Kasumi-1 (cell line): ENCODE measurements around the gene TPP1.

Experiments
- DNase-seq, 2 experiments: peaks; one replicate each; lab custom pipeline; 2025; lab: John Stamatoyannopoulos, UW

The TPP1 gene

GRCh38 chr11:6619004-6619745 is at the start of gene TPP1:
TSS of gene TPP1 (minus strand) at chr11:6619422. CDS start at chr11:6619400, 22 bp downstream.
- DNase-seq = peak; percentile 93 to 97

DNA sequence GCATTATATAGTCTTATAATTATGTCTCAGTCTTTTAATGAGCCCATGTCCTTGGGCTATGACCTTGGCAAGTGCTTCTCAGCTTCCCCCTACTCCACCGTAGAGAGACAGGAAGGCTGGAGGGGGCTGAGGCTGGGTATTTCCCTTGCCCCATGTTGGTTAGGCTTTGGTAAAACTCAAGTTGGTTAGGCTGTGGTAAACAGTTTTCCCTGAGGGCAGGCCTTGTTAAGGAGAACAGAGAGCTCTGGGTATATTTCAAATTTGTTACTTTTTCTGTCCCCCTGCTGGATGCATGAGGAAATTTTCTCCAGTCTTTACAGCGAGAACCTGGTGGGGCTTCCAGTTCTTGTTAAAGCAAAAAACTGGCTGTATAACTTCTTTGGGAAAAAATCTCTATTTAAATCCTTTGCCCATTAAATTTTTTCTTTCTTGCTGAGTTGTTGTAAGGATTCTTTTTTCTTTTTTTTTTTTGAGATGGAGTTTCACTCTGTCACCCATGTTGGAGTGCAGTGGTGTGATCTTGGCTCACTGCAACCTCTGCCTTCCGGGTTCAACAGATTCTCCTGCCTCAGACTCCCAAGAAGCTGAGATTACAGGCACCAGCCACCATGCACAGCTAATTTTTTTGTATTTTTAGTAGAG is 48.6 kb upstream of the TPP1 start:
- DNase-seq = peak; percentile 76 to 78

DNA sequence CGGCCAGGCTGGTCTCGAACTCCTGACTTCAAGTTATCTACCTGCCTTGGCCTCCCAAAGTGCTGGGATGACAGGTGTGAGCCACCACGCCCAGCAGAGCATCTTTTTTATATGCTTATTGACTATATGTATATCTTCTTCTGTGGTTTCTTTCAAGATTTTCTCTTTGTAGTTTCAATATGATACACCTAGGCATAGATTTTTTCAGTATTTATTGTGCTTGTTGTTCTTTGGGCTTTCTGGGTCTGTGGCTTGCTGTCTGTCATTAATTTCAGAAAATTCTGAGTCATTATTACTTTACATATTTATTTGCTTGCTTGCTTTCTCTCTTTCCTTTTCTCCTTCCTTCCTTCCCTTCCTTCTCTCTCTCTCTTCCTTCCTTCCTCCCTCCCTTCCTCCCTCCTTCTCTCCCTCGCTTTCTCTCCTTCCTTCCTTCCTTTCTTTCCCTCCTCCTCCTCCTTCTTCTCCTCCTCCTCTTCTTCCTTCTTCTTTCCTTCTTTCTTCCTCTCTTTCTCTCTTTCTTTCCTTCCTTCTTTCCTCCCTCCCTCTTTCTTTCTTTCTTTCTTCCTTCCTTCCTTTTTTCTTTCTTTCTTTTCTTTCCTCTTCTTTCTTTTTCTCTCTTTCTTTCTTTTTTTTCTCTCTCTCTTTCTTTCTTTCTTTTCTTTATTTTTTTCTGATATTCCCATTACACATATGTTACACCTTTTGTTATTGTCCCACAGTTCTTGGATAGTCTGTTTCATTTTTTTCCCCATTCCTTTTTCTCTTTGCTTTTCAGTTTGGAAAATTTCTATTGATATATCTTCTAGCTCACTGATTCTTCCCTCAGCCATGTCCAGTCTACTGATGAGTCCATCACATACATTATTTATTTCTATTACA is 47.3 kb upstream of the TPP1 start:
- no peak for DNase-seq

DNA sequence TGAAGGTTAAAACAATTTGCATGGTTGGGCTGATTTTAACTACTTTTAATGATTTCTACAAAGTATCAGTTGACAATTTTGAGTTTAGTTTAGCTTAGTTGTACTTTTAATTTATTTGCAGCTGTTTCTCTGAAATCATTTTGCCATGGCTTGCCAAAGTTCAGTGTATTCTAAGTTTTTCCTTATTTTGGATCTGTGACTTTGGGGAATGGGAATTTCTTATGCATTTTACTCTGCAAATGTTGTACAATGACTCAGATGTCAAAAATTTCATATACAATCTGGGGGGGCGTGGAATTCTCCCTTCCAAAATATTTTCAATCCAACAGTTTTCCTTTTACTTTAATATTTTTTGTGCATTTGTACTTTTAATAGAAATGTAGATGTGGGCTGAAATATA is 45.3 kb upstream of the TPP1 start:
- no peak for DNase-seq

DNA sequence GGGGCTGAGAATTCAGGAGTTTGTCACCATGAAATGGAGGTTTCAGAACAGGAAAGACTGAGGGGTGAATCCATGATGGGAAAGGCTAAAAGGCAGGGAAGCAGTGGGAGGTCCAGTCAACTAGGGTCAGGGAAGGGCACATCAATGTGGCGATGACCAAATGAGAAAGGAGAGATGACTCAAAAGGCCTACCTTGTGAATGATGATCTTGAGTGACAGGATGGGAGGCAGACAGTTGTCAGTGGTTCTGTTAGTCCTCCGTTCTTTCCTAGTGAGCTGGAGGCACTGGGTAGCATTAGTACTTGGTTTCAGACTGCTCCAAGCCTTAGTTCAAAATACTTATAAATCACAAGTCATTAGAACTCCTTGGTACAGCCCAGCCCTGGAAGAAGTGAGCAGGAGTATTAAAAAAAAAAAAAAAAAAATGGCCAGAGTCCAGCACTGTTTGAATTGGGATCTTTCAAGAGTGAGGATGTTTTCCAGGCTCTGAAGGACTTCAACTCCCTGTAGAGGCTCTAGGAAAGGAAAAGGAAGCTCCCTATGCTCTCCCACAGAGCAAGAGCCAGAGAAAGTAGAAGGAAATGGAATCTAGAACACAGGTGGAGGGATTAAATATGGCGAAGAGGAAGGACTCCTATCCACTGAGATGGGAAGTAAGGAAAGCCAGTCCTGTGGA is 44.7 kb upstream of the TPP1 start:
- no peak for DNase-seq

- DNase-seq = no peak
Observed at GRCh38 chr11:6660712-6661111, 41.5 kb upstream of the TPP1 start.

GRCh38 chr11:6658647-6659046 is 39.4 kb upstream of the TPP1 start:
- DNase-seq = no peak

- no peak for DNase-seq
Observed at GRCh38 chr11:6657346-6657745, 38.1 kb upstream of the TPP1 start.

GRCh38 chr11:6656936-6657335 is 37.7 kb upstream of the TPP1 start:
- DNase-seq = no peak

DNA sequence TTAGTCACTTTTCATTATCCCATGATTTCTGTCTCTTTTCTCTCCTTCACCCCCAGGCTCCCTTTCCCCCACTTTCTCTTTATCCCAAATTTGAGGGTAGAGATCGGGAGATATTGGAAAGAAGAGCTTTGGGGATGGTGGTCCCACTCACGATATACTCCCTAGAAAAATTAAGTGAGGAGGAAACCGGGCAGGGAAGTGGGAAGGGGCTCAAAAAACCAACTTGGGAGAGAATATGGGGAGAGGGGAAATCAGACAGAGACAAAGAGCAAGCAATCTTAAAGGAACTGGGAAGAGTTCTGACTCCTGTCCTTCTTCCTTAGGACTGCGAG is 37.3 kb upstream of the TPP1 start:
- DNase-seq = no peak

- DNase-seq = no peak
Observed at GRCh38 chr11:6655790-6656583, 36.8 kb upstream of the TPP1 start, which contains the start of gene DCHS1. TSS of gene DCHS1 (minus strand) at chr11:6655809. CDS start at chr11:6641613, 14,196 bp downstream.

DNA sequence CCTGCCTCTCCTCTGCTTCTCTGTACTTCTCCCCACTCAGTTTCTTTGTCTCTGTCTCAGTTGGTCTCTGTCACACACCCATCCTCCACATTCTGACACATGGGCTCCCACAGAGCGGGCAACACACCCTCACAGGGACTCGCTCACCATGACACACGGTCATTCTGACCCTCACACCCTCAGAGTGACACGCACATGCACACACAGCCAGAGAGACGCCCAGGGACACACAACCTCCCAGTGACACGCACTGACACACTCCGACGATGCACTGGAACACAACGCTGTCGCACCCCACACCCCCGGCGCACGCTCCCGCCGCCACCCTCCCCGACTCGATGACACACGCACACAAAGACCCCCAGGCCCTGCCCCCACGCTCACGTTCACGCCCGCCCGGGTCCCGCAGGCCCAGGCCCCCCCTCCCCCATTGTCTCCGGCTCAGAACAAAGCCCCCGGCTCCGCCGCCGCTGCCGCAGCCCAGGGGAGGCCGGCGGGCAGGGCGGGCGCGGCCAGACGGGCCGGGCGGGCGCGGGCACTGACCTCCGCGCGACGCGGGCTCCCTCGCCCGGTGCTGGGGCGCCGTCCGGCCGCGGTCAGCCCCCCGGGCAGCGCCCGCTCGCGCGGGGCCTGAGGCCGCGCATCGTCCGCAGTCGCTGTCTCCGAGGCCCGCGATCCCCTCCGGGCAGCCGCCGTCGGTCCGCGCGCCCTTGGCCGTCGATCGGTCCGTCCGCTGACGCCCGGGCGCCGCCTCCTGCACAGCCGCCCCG is 36.0 kb upstream of the TPP1 start:
- DNase-seq = no peak

DNA sequence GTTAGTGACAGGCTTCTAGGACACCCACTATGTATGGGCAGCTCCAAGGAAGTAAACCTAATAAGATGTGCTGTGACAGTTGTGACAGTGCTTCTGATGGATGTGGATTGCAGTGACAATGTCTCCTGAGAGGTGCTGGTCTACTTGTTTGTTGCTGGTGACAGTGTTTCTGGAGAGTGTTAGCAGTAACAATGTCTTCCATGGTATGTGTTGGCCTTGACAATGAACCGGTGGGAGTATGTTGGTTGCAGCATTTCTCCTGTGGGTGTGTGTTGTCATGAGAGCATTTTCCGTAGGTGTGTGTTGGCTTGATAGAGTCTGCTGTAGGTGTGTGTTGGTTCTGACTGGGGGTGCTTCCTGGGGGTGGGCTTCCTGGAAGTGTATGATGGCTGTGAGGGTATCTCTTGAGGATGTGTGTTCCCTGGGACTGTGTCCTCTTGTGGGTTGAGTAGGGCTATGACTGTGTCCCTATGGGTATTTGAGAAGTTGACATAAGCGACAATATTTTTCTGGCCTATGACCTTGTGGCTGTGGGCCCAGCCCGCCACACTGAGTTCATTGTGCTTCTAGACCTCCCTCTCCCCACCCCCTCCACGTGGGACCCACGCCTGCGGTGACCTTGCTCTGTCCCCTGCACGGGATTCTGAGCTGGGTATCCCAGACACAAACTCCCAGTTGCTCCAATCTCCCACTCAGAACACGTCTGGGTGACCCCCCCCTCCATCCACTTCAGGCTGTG is 35.2 kb upstream of the TPP1 start:
- DNase-seq = no peak

DNA sequence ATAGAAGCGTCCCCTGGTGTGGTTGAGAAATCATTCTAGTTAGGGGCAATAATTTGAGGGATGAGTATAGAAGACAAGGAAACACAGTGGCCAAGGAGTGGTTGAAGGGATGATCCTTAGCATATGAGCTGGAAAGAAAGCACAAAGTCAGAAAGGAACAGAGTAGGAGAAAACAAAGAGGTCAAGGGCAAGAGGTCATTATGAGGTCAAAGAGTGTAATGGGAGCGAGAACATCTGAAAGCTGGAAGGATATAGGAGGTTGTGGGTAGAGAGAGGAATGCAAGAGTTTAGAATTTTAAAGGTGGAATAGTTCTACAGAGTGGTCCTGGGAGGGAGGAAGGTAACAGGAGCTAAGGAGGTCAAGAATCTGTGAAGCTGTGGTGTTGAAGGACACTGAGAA is 34.4 kb upstream of the TPP1 start:
- no peak for DNase-seq

DNA sequence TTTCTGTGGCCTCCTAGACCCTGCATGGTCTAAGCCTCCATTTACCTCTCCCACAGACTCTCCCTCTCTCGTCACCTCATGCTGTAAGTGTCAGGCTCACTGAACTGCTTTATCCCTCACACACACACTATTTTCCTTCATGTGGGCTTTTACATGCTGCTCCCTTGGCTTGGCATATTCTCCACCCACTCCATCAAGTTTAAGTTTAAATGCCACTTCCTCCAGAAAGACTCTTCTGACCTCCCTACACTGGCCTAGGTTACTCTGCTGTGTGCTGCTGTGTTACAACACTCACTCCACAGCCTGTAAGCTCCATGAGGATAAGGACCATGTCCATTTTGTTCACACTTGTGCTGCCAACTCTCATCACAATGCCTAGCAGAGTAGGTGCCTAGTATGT is 33.9 kb upstream of the TPP1 start:
- DNase-seq = no peak

GRCh38 chr11:6652182-6652581 is 33.0 kb upstream of the TPP1 start:
- DNase-seq = no peak

GRCh38 chr11:6650980-6651379 is 31.8 kb upstream of the TPP1 start:
- no peak for DNase-seq

GRCh38 chr11:6650104-6650503 is 30.9 kb upstream of the TPP1 start:
- DNase-seq = no peak

GRCh38 chr11:6648501-6648900 is 29.3 kb upstream of the TPP1 start:
- no peak for DNase-seq

DNA sequence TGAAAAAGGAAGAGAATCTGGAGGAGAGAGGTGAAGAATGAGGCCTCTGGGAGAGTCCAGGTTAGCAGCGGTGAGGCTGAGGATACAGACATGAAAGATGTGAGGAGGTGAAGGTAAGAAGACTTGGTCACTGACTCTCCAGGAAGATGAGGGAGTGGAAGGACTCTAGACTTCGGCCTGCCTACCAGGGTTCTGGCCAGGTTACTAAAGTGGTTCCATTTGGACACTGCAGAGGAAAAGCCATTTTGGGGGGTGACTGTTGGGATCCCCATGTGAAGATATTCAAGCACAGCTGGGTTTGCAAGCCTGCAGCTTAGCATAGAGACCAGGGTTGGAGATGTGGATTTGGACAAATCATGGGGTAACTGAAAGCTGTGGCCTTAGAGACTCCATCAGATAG is 28.6 kb upstream of the TPP1 start:
- DNase-seq = no peak
